ENCODE results near the gene TMEM121.

TMEM121 gene

DNA sequence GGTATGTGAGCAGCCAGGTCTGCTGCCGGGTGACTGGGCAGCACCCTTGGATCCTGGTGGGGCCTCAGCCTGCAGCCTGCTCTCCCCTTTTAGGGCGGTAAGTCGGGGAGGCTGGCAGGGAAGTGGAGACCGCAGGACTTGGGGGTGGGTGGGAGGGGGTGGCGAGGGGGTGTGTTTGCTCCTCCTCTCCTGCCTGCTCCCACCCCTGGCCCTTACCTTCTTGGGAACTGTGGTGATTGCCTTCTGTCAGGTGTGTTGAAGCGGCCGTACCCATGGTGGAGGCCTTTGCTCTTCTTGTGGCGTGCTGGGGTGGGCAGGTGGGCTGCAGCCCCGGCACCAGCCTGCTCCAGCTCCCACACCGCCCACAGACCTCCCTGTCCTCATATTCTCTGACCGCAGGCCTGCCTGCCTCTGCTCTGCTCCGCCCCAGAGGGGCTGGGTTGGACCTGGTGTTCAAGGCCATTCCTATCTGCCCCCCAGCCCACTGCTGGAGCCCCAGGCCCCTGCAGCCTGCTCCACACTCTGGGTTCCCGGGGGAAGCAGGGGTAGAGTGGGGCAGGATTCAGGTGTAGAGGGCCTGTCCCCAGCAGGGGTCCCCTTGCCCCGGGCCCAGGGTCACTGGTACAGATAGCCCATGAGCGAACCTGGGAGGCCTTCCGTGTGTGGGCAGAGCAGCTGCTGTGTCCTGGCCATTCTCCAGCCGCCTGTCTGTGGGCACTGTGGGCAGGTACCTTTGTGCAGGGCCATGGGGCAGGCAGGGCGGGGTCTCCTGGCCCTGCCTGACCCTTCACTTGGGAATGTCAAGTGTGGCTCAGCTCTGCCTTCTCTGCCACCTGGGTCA is 30.2 kb upstream of the TMEM121 start:
- TF ChIP-seq CTCF (IDR thresholded peaks at IDR 0.05; ENCODE audit: low read depth, low read length, missing control alignments): no peak
- DNase-seq (ENCODE audit: low read depth): no peak

DNA sequence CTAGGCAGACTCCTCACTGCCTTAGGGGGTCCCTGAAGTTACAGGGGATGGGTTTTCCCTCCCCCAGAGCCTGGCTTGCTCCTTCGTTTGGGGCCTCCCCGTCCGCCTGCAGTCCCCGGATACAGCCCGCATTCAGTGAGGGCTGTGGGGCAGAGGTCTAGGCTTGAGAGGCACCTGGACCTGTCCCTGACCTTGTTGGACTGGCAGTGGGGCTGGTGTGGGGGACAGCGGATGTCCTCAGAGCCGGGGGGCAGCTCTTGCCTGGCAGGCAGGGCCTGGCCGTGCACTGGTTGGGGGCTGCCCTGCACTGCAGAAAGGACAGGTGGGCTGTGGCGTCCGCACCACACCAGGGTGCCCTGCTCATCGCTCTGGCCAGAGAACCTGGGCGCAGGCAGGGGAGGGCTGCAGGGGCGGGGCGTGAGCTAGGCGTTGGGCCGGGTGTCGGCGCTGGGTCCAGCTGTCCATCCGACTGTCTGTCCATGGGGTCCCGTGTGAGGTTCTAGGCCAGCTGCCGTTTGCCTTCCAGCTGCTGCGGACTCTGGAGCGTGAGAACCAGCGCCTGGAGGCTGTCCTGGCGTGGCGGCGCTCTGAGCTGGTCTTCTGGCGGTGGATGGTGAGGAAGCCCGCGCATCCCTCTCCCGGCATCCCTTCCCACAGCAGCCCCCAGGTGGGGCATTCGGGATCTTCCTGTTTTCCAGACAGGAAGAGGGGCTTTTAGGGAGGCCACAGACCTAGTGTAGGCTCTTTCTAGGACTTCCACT is 29.4 kb upstream of the TMEM121 start:
- no peak overlapping the region for H3K4me3 ChIP-seq (ENCODE audit: low read depth, low read length)
- TF ChIP-seq CTCF (IDR thresholded peaks at IDR 0.05; ENCODE audit: low read depth, low read length, missing control alignments): no peak
- no peak for DNase-seq (ENCODE audit: low read depth)

More for the DNA sequence above, 30.2 kb upstream of the TMEM121 start:
- H3K4me3 ChIP-seq (ENCODE audit: low read depth, low read length): no peak overlapping the region

DNA sequence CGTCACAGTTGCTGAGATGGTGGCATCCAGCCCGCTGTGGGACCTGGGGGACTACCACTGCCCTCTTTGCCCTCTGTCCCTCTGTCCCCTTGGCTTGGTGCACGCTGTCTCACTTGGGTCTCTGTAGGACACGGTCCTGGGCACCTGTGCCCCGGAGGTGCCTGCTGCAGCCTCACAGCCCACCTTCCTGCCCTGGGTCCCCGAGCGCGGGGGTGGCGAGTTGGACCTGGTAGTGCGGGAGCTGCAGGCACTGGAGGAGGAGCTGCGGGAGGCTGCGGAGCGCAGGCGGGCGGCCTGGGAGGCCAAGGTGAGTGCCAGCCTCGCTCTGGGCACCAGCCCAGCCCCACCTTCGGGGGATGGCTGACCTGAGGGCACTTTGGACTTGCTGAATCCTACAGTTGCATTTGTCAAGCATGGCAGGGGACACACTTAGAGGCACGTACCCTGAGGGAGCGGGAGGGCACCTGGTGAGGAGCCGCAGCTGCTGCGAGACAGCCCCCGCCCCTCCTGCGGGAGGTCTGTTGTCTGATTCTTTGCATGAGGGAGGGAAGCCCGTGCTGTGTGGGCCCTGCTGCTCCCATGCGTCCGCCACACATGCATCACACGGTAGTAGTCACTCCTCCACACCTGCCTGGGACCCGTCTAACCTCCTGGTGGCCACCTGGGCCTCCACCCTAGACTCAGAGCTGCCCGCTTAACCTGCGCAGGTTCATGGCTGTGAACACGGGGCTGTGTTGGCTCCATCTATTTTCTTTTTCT is 28.5 kb upstream of the TMEM121 start:
- TF ChIP-seq CTCF (IDR thresholded peaks at IDR 0.05; ENCODE audit: low read depth, low read length, missing control alignments): no peak
- no peak for DNase-seq (ENCODE audit: low read depth)
- no peak overlapping the region for H3K4me3 ChIP-seq (ENCODE audit: low read depth, low read length)

- H3K4me3 ChIP-seq (ENCODE audit: low read depth, low read length): no peak overlapping the region
- TF ChIP-seq CTCF (IDR thresholded peaks at IDR 0.05; ENCODE audit: low read depth, low read length, missing control alignments): no peak
- no peak for DNase-seq (ENCODE audit: low read depth)
These were observed 27.7 kb upstream of the TMEM121 start for GRCh38 chr14:105498430-105499255.

DNA sequence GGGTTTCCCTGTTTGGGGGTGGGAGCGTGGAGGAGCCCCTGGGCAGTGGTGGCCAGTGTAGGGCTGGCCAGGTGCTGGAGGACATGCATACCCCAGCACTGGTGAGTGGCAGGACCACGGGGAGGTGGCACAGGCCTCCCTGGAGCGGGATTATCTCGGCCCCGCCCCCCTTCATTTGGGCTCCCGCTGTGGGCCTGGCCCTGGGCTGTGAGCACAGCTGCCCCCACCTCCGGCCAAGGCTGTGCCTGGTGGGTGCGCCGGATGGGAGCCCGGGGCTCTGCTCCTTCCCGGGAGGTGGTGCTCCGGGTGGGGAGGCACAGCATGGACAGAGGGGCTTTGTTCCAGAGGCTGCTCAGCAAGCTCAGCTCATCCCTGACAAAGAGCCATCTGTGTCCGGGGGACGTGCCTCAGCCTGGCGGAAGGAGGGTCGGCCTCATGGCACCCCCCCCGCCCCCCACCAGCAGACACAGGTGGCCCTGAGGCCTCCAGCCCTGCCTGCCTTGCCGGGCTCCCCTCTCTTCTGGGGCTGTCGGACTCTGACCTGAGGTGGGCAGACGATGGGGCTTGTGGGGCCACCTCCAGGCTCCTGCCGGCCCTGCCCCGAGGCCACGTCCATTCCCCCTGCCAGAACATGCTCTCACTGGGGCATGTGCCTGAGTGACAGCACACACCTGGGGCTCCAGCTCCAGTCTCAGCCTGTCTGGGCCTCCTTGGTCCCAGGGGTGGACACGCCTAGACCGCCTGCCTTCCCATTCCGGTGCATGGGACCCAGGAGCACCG is 26.9 kb upstream of the TMEM121 start:
- no peak for DNase-seq (ENCODE audit: low read depth)
- no peak for TF ChIP-seq CTCF (IDR thresholded peaks at IDR 0.05; ENCODE audit: low read depth, low read length, missing control alignments)
- H3K4me3 ChIP-seq (ENCODE audit: low read depth, low read length): no peak overlapping the region

Measured in GM12864 (cell line).